Stimulated activated naive B cell treated with anti-CD40 and anti-IgM and Interleukin-4, amounts not matched to agents 10 μg/mL and 1 μg/mL and 100 μg/mL, for 72 hours (primary cell): ENCODE data around the gene CDH23.

Experiments
- ATAC-seq, 2 donors: fragments of 150-1000 bp; cut with Tn5 transposase; replicated peaks; 2 replicates each; pipeline ENCODE4 v1.10.0; 2021; ENCODE audit warnings: moderate library complexity in 1 of 2
- DNase-seq: peaks from one replicate; pipeline ENCODE4 v3.0.0; 2021
- H3K27ac Mint-ChIP-seq: one replicate; pipeline ENCODE4 v1.8.0; 2022; ENCODE audit warnings: mild to moderate bottlenecking, mixed read lengths
- H3K27me3 Mint-ChIP-seq, 2 donors: one replicate each; pipeline ENCODE4 v1.8.0; 2022; ENCODE audit warnings: mixed read lengths in 2 of 2
- H3K36me3 Mint-ChIP-seq, 2 donors: one replicate each; pipeline ENCODE4 v1.8.0; 2022; ENCODE audit warnings: mixed read lengths in 2 of 2, mild to moderate bottlenecking in 1 of 2
- H3K4me1 Mint-ChIP-seq, 2 donors: one replicate each; pipeline ENCODE4 v1.8.0; 2022; ENCODE audit warnings: mixed read lengths in 2 of 2, mild to moderate bottlenecking in 1 of 2
- H3K4me3 Mint-ChIP-seq, 2 donors: one replicate each; pipeline ENCODE4 v1.8.0; 2022; ENCODE audit warnings: mild to moderate bottlenecking in 2 of 2, mixed read lengths in 2 of 2, moderate library complexity in 1 of 2
- H3K9me3 Mint-ChIP-seq, 2 donors: one replicate each; pipeline ENCODE4 v1.8.0; 2022; ENCODE audit warnings: mixed read lengths in 2 of 2, mild to moderate bottlenecking in 1 of 2

Gene CDH23

DNA sequence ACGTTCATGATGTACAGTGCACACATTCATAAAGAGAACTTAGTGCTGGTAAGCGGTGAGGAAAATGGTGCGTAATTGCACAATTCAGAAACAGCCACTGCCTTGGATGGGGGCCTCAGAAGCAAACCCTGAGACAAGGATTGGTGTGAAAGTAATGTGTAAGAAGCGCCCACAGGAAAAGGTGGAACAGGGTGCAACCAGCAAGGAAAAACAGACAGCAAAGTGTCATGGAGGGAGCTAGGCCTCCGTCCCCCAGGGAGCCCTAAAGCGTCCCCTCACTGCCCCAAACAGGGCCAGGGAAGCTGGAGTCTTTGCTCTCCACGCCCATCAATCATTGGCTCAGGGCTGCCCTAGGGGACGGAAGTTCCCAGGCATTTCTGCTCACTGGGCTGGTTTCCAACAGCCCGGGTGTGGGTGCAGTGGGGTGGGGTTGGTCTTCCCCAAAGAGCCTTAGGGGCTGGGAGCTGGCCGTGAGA is 332.5 kb downstream of the CDH23 start:
- Mint-ChIP-seq H3K9me3 (no peaks in the 10 kb centered on the region), H3K4me1 (peaks cover 54 to 70% of the 10 kb centered on the region in 2 donors), H3K4me3 (no peak overlapping the region), H3K36me3 (no peaks in the 10 kb centered on the region), H3K27ac (no peak overlapping the region), H3K27me3 (no peaks in the 10 kb centered on the region)
- ATAC-seq (no peak), DNase-seq (no peak)

DNA sequence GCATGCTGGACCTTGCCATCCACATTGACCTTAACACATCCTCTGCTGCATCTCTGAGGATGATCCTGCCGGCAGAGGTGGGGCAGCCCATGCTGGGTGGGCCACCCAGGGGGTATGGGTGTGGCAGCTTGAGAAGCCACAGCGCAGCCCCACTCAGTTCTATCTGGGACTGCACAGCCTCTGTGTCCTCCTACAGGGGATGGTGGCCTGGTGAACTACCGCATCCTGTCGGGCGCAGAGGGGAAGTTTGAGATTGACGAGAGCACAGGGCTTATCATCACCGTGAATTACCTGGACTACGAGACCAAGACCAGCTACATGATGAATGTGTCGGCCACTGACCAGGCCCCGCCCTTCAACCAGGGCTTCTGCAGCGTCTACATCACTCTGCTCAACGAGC is 335.1 kb downstream of the CDH23 start:
- H3K36me3 Mint-ChIP-seq, result no peaks in the 10 kb centered on the region
- peaks cover 62 to 71% of the 10 kb centered on the region in 2 donors for H3K4me1 Mint-ChIP-seq
- no peaks in the 10 kb centered on the region for H3K27me3 Mint-ChIP-seq
- ATAC-seq, result no peak
- no peak for DNase-seq
- no peak overlapping the region for H3K4me3 Mint-ChIP-seq
- no peaks in the 10 kb centered on the region for H3K9me3 Mint-ChIP-seq
- no peak overlapping the region for H3K27ac Mint-ChIP-seq

DNA sequence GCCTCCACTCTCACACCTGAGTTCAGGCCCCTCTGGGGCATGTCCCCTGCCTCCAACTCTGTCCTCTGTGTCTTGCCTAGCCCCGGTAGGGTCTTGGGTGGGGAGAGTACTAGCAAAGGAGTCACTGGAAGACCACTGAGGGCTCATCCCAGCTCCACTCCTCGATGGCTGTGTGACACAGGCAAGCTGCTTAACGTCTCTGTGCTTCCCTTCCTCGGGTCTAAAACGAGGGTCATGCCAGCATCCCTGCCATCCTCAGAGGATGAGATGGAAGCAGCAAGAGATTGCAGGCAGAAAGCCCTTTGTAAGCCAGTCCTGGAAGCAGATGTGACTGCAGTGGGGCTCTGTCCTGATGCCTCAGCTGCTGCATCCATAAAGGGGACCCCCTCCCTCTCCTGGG is 338.1 kb downstream of the CDH23 start:
- no peaks in the 10 kb centered on the region for H3K9me3 Mint-ChIP-seq
- no peaks in the 10 kb centered on the region for H3K27me3 Mint-ChIP-seq
- no peak overlapping the region for H3K4me3 Mint-ChIP-seq
- no peak for DNase-seq
- H3K36me3 Mint-ChIP-seq, result no peaks in the 10 kb centered on the region
- no peak for ATAC-seq
- peak overlapping the region; percentile 51 for H3K27ac Mint-ChIP-seq
- H3K4me1 Mint-ChIP-seq, result peaks cover 64 to 73% of the 10 kb centered on the region in 2 donors

DNA sequence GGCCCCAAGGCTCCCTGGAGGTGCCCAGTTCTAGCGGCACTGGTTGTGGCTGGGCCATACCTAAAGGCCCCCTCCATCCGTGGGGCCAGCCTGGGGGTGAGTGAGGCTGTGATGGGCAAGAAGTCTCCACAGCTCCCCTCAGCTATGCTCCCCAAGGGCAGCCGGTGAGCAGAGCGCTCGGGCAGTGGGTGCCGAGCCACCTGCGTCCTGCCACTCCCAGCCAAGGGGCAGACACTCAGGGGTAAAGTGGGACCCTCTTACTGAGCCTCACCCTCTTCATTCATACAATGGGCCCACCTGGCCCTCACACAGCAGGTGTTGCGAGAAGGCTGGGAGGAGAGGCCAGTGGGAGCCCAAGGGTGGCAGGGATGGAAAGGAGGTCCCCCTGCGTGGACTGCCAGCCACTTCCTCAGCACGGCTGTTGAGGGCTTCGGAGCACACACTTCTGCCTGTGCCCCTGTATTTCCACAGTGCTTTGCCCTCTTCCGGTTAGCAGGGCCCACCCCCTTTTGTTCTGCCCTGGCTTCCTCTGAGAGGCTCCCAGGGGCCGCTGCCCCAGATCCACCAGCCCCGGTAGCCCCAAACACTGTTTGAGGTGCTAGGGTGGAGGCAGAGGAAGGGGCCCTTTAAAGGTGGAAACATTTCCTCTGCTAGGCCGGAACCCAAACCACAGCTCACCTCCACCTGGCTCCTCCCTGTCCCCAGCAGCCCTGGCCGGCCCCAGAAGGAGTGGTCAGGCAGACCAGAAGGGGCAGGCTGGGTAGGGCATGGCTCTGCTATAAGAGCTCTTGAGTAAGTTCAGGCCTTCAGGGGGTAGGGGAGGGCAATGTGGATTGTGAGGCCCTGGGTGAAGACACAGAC is 339.2 kb downstream of the CDH23 start:
- H3K36me3 Mint-ChIP-seq, result no peaks in the 10 kb centered on the region
- H3K27me3 Mint-ChIP-seq, result no peaks in the 10 kb centered on the region
- DNase-seq, result no peak
- no peaks in the 10 kb centered on the region for H3K9me3 Mint-ChIP-seq
- H3K27ac Mint-ChIP-seq, result peak overlapping the region; percentile 66
- peak overlapping the region in 1 of 2 donors; percentile 43 for H3K4me3 Mint-ChIP-seq
- H3K4me1 Mint-ChIP-seq, result peaks cover 69 to 77% of the 10 kb centered on the region in 2 donors
- peak; percentile 46 to 59 for ATAC-seq

DNA sequence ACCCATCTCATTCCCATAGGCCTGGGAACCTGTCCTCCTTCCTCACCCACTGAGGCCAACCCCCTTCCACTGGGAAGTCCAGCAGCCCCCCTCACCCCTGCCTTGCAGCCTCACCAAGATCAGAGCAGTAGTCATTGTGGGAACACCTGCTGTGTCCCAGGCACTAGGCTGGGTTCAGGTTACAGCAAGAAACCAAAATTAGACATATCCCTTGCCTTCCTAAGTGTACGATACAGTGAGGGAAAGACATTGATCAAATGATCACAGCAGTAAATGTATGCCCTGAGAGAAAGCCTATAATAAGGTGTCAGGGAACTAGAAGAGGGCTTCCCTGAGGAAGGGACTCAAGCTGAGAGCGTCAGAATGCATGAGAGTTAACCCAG is 339.8 kb downstream of the CDH23 start:
- peak overlapping the region; percentile 66 for H3K27ac Mint-ChIP-seq
- no peaks in the 10 kb centered on the region for H3K27me3 Mint-ChIP-seq
- no peaks in the 10 kb centered on the region for H3K36me3 Mint-ChIP-seq
- H3K9me3 Mint-ChIP-seq, result no peaks in the 10 kb centered on the region
- no peak overlapping the region for H3K4me3 Mint-ChIP-seq
- H3K4me1 Mint-ChIP-seq, result peaks cover 69 to 83% of the 10 kb centered on the region in 2 donors
- no peak for DNase-seq
- peak; percentile 9 to 14 for ATAC-seq

DNA sequence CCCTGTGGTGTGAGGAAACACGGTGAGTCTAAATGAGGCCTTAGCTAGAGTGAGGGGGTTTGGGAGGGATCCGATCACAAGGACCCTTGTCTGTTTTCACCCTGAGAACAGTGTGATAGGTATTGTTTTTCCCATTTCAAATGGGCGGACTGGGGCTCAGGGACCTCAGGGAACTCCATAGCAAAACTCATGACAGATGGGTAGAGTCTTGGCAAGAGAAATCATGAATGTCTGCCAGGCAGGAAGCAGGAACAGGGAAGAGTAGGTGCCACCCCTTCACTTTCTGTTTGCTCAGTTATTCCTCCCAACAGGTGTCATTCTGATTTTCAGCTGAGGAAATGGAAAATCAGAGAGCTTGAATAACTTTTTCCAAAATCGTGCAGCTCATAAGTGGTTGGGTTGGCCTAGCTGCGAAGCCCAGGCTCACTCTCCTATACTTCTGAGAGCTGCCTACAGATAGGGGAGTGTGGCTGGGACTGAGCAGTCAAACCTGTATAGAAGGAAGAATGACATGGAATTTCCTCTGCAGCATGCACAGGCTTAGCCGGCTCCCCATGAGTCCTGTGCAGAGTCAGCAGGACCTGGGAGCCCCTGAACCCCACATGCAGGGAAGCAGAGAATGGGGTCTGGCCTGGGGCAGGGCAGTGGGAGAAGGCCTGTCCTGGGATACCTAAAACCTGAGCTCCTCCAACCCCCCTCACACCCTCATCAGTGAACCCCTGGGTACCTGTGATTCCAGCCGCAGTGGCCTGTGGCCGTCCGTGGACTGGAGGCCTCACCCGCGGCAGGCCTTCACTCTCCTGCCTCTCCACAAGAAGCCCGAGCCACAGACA is 340.5 kb downstream of the CDH23 start:
- H3K27ac Mint-ChIP-seq, result peak overlapping the region; percentile 84
- DNase-seq, result no peak
- no peaks in the 10 kb centered on the region for H3K27me3 Mint-ChIP-seq
- no peak overlapping the region for H3K4me3 Mint-ChIP-seq
- H3K4me1 Mint-ChIP-seq, result peaks cover 68 to 88% of the 10 kb centered on the region in 2 donors
- no peaks in the 10 kb centered on the region for H3K36me3 Mint-ChIP-seq
- peak in 1 of 2 donors; percentile 35 for ATAC-seq
- no peaks in the 10 kb centered on the region for H3K9me3 Mint-ChIP-seq

DNA sequence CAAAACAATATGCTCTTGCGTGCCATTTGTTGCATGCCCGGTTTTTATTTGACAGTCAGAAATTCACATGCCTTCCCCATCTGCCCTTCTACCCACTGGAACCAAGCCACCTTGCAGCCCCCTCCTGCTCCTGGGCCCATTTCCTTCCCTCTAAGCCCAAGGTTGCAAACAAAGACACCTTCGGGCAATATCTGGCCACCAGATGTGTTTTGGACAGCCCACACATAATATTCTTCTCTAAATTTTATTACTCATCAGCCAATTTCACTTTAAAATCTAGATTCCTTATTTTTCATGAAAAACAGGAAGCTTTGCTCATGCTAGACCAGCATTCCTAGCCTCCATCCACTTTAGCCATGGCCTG is 341.1 kb downstream of the CDH23 start:
- ATAC-seq (peak; percentile 30 to 40), DNase-seq (no peak)
- Mint-ChIP-seq H3K9me3 (no peaks in the 10 kb centered on the region), H3K27me3 (no peaks in the 10 kb centered on the region), H3K27ac (peak overlapping the region; percentile 84), H3K4me3 (no peak overlapping the region), H3K36me3 (no peaks in the 10 kb centered on the region), H3K4me1 (peaks cover 66 to 86% of the 10 kb centered on the region in 2 donors)

DNA sequence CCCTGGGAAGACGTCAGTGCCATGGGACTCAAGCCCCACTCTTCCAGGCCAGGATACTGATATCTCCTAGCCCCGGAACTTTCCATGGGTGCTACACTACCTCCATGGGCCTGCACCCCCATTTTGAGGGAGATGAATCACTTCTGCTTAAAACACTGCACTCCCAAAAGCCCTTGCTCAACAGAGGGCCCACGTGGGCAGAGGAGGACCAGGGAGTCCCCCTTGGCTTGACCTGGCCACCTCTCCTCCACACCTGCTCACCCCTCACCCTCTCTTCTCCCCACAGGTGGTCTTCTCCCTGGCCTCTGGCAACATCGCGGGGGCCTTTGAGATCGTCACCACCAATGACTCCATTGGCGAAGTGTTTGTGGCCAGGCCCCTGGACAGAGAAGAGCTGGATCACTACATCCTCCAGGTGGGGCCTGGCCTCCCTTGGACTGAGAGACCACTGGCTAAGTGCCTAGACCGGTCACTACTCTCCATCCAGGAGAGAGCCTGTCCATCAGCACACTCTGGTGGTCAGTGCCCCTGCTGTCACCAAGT is 342.7 kb downstream of the CDH23 start:
- Mint-ChIP-seq H3K27ac (peak overlapping the region; percentile 69), H3K9me3 (no peaks in the 10 kb centered on the region), H3K4me1 (peaks cover 58 to 76% of the 10 kb centered on the region in 2 donors), H3K4me3 (no peak overlapping the region), H3K36me3 (no peaks in the 10 kb centered on the region), H3K27me3 (no peaks in the 10 kb centered on the region)
- no peak for DNase-seq
- ATAC-seq, result no peak

DNA sequence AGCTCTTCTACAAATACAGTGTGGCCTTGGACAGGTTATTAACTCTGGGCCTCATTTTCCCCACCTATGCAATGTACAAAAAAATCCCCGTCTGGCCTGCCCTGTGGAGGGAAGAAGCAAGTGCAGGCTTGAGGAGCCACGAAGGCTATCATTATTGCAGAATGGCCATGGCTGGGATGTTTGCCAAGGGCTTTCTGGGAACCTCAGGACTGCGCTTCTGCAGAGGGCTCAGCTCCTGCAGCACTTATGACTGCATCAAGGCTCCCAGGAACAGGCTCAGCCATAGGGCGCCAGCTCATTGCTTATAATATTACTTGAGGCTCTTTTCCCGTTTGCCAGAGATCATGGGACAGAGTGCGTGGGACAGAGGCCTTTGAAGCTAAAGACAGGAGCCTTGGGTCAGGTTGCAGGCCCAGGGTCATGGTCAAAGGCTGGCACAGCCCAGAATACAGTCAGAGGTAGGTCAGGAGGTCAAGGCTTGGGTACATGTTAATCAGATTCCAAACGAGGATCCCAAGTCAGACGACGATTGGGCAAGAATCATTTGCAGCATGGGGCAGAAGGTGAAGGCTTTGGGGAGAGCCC is 343.4 kb downstream of the CDH23 start:
- ATAC-seq (no peak), DNase-seq (no peak)
- Mint-ChIP-seq H3K9me3 (no peaks in the 10 kb centered on the region), H3K36me3 (no peaks in the 10 kb centered on the region), H3K27ac (no peak overlapping the region), H3K4me1 (peaks cover 52 to 72% of the 10 kb centered on the region in 2 donors), H3K4me3 (no peak overlapping the region), H3K27me3 (no peaks in the 10 kb centered on the region)

DNA sequence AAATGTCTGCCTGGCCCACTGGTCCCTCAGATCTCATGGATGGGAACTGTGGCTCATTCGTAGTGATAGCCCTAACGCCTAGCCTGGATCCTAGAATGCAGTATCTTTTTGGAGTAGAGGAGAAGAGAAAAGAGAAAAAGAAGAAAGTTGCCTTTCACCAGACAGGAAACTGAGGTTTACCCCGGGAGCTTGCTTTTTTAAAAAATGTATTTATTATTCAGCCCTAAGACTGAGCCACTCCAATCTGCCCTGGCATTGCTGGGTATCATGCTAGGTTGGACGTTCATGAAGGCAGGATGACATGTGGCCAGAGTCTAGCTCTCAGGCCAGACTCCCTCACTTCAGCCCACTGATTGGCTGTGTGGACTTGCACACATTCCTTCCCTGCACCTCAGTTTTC is 344.3 kb downstream of the CDH23 start:
- ATAC-seq (no peak), DNase-seq (no peak)
- Mint-ChIP-seq H3K36me3 (no peaks in the 10 kb centered on the region), H3K4me1 (peaks cover 51 to 72% of the 10 kb centered on the region in 2 donors), H3K4me3 (no peak overlapping the region), H3K27me3 (no peaks in the 10 kb centered on the region), H3K9me3 (no peaks in the 10 kb centered on the region), H3K27ac (no peak overlapping the region)

DNA sequence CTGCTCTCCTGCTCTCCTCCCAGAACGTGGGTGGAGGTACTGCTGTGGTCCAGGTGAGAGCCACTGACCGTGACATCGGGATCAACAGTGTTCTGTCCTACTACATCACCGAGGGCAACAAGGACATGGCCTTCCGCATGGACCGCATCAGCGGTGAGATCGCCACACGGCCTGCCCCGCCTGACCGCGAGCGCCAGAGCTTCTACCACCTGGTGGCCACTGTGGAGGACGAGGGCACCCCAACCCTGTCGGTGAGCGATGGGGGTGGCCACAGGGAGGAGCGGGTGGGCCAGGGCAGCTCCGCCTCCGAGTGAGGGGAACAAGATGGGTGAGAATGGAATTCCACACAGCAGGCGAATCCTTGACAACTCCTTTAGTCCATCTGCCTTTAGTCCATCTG is 345.0 kb downstream of the CDH23 start:
- H3K27ac Mint-ChIP-seq, result peak overlapping the region; percentile 9
- ATAC-seq (no peak), DNase-seq (no peak)
- H3K4me3 Mint-ChIP-seq, result no peak overlapping the region
- H3K9me3 Mint-ChIP-seq, result no peaks in the 10 kb centered on the region
- H3K4me1 Mint-ChIP-seq, result peaks cover 51 to 72% of the 10 kb centered on the region in 2 donors
- H3K27me3 Mint-ChIP-seq, result no peaks in the 10 kb centered on the region
- no peaks in the 10 kb centered on the region for H3K36me3 Mint-ChIP-seq

DNA sequence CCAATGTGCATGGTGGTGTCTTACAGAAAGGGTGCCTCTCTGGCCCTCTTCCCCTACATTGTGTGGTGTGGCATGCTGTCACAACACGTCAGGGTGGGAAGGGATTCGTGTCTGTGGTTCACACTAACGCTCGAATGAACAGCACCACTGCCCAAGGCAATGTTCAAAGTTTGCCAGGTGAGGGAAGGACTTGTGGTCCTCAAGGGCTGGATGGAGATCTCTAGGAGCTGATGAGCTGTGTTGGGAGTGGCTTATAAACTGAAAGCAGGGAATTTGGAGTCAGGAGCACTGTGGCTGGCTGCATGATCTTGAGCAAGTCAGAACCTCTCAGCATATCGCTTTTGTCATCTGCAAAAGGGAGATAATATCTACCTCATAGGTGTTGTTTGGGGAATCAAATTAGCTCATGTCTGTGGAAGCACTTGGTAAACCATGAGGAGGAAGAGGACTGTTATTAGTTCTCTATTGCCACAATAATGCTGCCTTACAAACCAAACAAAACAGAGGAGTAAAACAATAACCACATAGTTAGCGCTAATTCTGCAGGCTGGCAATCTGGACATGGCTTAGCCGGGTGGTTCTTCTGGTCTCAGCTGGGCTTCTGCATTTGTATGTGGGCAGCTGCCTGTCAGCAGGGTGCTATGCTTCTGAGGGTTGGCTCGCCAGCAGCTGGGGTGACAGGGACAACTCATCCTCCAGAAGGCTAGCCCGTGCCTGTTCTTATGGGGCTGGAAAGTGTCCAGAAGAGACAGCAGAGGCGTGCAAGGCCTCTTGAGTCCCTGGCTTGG is 345.8 kb downstream of the CDH23 start:
- Mint-ChIP-seq H3K36me3 (no peaks in the 10 kb centered on the region), H3K27me3 (no peaks in the 10 kb centered on the region), H3K4me1 (peaks cover 52 to 72% of the 10 kb centered on the region in 2 donors), H3K27ac (no peak overlapping the region), H3K9me3 (no peaks in the 10 kb centered on the region), H3K4me3 (no peak overlapping the region)
- ATAC-seq, result no peak
- no peak for DNase-seq

DNA sequence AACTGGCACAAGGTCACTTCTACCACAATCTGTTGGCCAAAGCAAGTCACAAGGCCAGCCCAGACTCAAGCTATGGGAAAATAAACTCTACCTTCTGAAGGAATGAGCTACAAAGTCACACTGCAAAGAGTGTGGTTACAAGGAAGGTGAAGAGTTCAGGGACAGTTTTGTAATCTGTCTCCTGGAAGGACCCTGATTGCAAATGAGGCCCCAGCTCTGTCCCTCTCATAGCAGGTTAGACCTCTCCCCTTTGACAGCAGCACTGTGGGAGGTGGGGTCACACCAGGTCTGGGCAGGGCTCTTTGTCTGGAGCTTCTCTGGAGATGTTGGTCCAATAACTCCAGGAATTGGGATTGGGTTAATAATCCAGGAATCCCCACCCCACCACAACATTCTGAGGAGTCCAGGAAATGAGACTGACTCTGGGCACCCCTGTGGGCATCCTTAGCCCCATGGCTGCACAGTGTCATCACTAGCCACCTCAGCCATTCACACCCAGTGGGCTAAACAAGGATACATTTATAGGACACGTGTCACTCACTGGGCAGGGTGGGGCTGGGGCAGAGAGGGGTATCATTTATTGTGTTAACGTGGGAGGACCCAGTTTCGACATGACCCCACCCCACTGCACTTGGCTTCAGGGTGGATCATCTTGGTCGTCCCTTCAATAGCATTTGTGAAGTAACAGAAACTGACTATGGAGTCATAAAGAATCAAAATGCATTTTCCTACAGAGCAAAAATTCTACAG is 346.5 kb downstream of the CDH23 start:
- no peak for ATAC-seq
- H3K36me3 Mint-ChIP-seq, result no peaks in the 10 kb centered on the region
- peaks cover 51 to 72% of the 10 kb centered on the region in 2 donors for H3K4me1 Mint-ChIP-seq
- no peak overlapping the region for H3K4me3 Mint-ChIP-seq
- H3K9me3 Mint-ChIP-seq, result peaks cover 0 to 2% of the 10 kb centered on the region in 2 donors
- no peaks in the 10 kb centered on the region for H3K27me3 Mint-ChIP-seq
- no peak for DNase-seq
- no peak overlapping the region for H3K27ac Mint-ChIP-seq
